Astrocyte of the spinal cord (primary cell): ENCODE measurements around the gene CIAO2B.

Experiments
- DNase-seq: peaks from one replicate; pipeline ENCODE4 v3.0.0; 2011; ENCODE audit warnings: low read depth, low spot score
- H3K4me3 ChIP-seq: 2 replicates; pipeline ENCODE4 v1.5.1; 2011; ENCODE audit warnings: low read depth, mild to moderate bottlenecking, low read length, moderate library complexity
- CTCF ChIP-seq: IDR thresholded peaks from 2 replicates; pipeline ENCODE4 v1.5.1; 2012; ENCODE audit warnings: low read depth, mild to moderate bottlenecking, low read length, inconsistent platforms
- in situ Hi-C: cut with HindIII; loops from 2 replicates; pipeline ENCODE4 v1.10.0; 2017; ENCODE audit warnings: low sequenced_read_pairs

CIAO2B gene

GRCh38 chr16:66943426-66944053 lies 9.3 kb upstream of the CIAO2B start:
- DNase-seq, result no peak
- no peak overlapping the region for H3K4me3 ChIP-seq
- in situ Hi-C loops, result no loop called here
- TF ChIP-seq CTCF, result no peak

DNA sequence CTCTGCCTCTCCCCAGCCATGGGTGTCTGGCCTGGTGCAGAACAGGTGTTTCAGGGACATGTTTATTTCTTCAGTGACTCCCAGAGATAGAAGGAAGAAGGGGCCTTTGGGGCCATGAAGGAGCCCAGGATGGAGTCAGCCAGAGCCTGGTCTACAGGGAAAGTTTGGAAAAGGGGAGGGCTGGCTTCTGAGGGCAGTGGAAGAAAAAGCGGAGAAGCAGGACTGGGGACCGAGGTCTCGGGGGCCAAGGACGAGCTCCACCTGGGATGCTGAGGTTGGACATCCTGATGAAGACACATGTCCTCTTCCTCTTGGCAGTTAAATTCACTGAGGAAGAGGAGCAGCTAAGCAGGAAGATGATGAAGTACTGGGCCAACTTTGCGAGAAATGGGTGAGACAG lies 8.8 kb upstream of the CIAO2B start:
- no peak for TF ChIP-seq CTCF
- H3K4me3 ChIP-seq, result no peak overlapping the region
- DNase-seq, result no peak
- in situ Hi-C loops, result no loop called here

GRCh38 chr16:66940236-66940635 lies 6.0 kb upstream of the CIAO2B start:
- no peak for DNase-seq
- no peak for TF ChIP-seq CTCF
- in situ Hi-C loops, result no loop called here
- no peak overlapping the region for H3K4me3 ChIP-seq

GRCh38 chr16:66939366-66939765 lies 5.2 kb upstream of the CIAO2B start:
- TF ChIP-seq CTCF, result no peak
- DNase-seq, result no peak
- no peak overlapping the region for H3K4me3 ChIP-seq
- in situ Hi-C loops, result no loop called here

DNA sequence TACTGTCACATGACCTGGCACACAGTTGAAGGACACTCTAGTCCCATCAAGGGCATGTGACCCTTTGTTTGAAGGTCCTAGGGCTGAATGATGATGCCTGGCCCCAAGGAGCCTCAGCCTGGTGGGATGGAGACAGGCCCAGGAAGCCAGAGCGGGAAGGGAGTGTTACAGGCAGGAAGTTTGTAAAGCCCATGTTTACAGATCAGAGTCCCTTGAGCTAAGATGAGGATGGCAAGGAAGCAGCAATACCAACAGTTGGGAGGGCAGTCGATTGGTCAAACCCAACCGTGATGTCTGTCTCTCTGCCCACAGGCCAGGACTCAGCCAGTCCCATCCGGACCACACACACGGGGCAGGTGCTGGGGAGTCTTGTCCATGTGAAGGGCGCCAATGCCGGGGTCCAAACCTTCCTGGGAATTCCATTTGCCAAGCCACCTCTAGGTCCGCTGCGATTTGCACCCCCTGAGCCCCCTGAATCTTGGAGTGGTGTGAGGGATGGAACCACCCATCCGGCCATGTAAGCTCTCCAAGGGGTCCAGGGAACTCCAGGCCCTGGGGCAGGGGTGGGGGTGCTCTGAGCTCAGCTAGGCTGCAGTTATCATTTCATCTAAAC lies 3.6 kb upstream of the CIAO2B start:
- DNase-seq, result no peak
- TF ChIP-seq CTCF, result no peak
- H3K4me3 ChIP-seq, result no peak overlapping the region
- in situ Hi-C loops, result no loop called here

DNA sequence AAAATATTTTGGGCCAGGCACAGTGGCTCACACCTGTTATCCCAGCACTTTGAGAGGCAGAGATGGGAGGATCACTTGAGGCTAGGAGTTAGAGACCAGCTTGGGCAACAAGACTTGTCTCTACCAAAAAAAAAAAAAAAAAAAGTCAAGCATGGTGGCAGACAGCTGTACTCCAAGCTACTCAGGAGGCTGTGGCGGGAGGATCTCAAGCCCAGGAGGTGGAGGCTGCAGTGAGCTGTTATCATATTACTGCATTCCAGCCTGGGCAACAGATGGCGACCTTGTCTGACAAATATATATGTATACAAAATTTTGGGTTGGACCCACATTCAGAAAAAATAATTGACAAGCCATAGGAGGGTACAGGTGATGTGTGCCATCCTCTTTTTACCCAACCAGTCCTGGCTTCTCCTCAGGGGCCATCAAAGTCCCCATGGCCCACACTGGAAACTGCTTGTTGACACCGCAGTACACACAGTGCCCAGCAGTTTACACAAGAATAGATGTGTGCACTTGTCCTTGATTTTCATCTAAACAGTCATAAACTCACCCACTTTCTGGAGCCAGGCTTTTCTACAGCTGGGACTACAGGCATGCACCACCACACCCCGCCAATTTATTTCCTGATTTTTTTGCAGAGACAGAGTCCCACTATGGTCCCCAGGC lies 2.8 kb upstream of the CIAO2B start:
- no peak overlapping the region for H3K4me3 ChIP-seq
- in situ Hi-C loops, result no loop called here
- no peak for TF ChIP-seq CTCF
- no peak for DNase-seq
